ENCODE data around the gene SPINK14. TPM values are rescaled to one million over a fixed set of nuclear protein-coding genes. Genes with fewer than 3 reads are reported as not detected.

Gene SPINK14
- total RNA-seq, 1 experiment from 2014 or later, result not detected

- no peaks in the 10 kb centered on the region for H3K4me1 ChIP-seq (ENCODE audit: insufficient read depth, low read length, poor library complexity, severe bottlenecking)
- DNase-seq (ENCODE audit: low spot score), result no peak
- H3K4me3 ChIP-seq (ENCODE audit: low read depth, low read length, poor library complexity, severe bottlenecking), result no peak overlapping the region
- no peak overlapping the region for H3K27ac ChIP-seq (ENCODE audit: low read depth, low read length, poor library complexity, severe bottlenecking)
- CTCF ChIA-PET, result no interaction called here
- BruUV-seq (replicated peaks), result no TSS peak
- no peaks in the 10 kb centered on the region for H3K9me3 ChIP-seq (ENCODE audit: low read depth, low read length, poor library complexity, severe bottlenecking)
- H3K27me3 ChIP-seq (replicated peaks; ENCODE audit: insufficient read depth, low read depth, low read length, poor library complexity), result peaks cover 30% of the 10 kb centered on the region
- TF ChIP-seq EZH2 (IDR thresholded peaks at IDR 0.05; ENCODE audit: borderline replicate concordance, low read depth, low read length, poor library complexity, severe bottlenecking) (no peak), CTCF (conservative IDR thresholded peaks at IDR 0.05; ENCODE audit: low read depth, low read length) (no peak)
- intact Hi-C loops (cut with micrococcal nuclease; ENCODE audit: unreplicated experiment), result no loop called here
- H3K36me3 ChIP-seq (ENCODE audit: insufficient read depth, low read length, poor library complexity, severe bottlenecking), result no peaks in the 10 kb centered on the region
- POLR2A ChIA-PET (ENCODE audit: low non-redundant PET), result no interaction called here
These were observed 53.2 kb downstream of the SPINK14 start for GRCh38 chr5:148221508-148221907.

- Histone ChIP-seq H3K4me1 (ENCODE audit: insufficient read depth, low read length, poor library complexity, severe bottlenecking) (no peaks in the 10 kb centered on the region), H3K9me3 (ENCODE audit: low read depth, low read length, poor library complexity, severe bottlenecking) (no peaks in the 10 kb centered on the region), H3K4me3 (ENCODE audit: low read depth, low read length, poor library complexity, severe bottlenecking) (no peak overlapping the region), H3K27me3 (replicated peaks; ENCODE audit: insufficient read depth, low read depth, low read length, poor library complexity) (peaks cover 36% of the 10 kb centered on the region), H3K36me3 (ENCODE audit: insufficient read depth, low read length, poor library complexity, severe bottlenecking) (no peaks in the 10 kb centered on the region), H3K27ac (ENCODE audit: low read depth, low read length, poor library complexity, severe bottlenecking) (no peak overlapping the region)
- BruUV-seq (replicated peaks), result no TSS peak
- TF ChIP-seq EZH2 (IDR thresholded peaks at IDR 0.05; ENCODE audit: borderline replicate concordance, low read depth, low read length, poor library complexity, severe bottlenecking) (no peak), CTCF (conservative IDR thresholded peaks at IDR 0.05; ENCODE audit: low read depth, low read length) (no peak)
- CTCF ChIA-PET, result no interaction called here
- peak; percentile 9 for DNase-seq (ENCODE audit: low spot score)
- intact Hi-C loops (cut with micrococcal nuclease; ENCODE audit: unreplicated experiment), result no loop called here
- POLR2A ChIA-PET (ENCODE audit: low non-redundant PET), result no interaction called here
These were observed 55.9 kb downstream of the SPINK14 start for GRCh38 chr5:148224117-148224742.

Other genes with a start within 250 kb of the SPINK14 start
- gene SPINK5, start 104.6 kb upstream of the SPINK14 start, total RNA-seq (2021), result not detected in 2 replicates
- gene SPINK6, start 34.5 kb downstream of the SPINK14 start, total RNA-seq (2021), result not detected in 2 replicates
- not detected in 2 replicates for gene MARCOL, start 70.0 kb downstream of the SPINK14 start, total RNA-seq (2021)
- gene SPINK13, start 100.2 kb downstream of the SPINK14 start, total RNA-seq (2021), result not detected in 2 replicates
- gene SPINK7, start 143.9 kb downstream of the SPINK14 start, total RNA-seq (2021), result not detected in 2 replicates
- not detected in 2 replicates for gene SPINK9, start 167.0 kb downstream of the SPINK14 start, total RNA-seq (2021)
- gene FBXO38, start 215.4 kb downstream of the SPINK14 start, total RNA-seq (2021), result 36.7 and 43.8 TPM in 2 replicates

Data from A673 (cell line).